HepG2 (cell line): ENCODE data around the gene HYAL2. TPM values are rescaled to one million over a fixed set of nuclear protein-coding genes. Genes with fewer than 3 reads are reported as not detected.
A peak's percentile ranks its signal among the peaks of the same experiment; 100 is the strongest.

Experiments used
- ATAC-seq: fragments of 200-7000 bp; cut with Tn5 transposase; 3 replicates; pipeline ENCODE4 v1.9.1; 2020; ENCODE audit warnings: mild to moderate bottlenecking, moderate library complexity
- Bru-seq: library from RNA; stranded (reverse); fragments of 400-500 nt; gene quantifications from one replicate; lab custom pipeline; 2021; lab: Mats Ljungman, UMichigan
- BruChase-seq, 2 experiments: library from RNA; stranded (reverse); fragments of 400-500 nt; gene quantifications; one replicate each; lab custom pipeline; 2021; lab: Mats Ljungman, UMichigan
- BruUV-seq: library from RNA; stranded (reverse); fragments of 400-500 nt; replicated peaks from 2 replicates; lab custom pipeline; 2021; lab: Mats Ljungman, UMichigan
- CTCF ChIA-PET: fragments of 300-600 bp; formaldehyde crosslinking; extraction: SDS; loops from one replicate; lab custom pipeline; 2021; ENCODE audit warnings: low total read pairs, inconsistent platforms, low intra/inter-chr PET ratio; lab: Yijun Ruan, JAX
- POLR2A ChIA-PET: fragments of 350-600 bp; sonication (Branson Sonifier 250); formaldehyde crosslinking; loops from one replicate; lab custom pipeline; 2020; ENCODE audit warnings: antibody characterized with exemption, inconsistent platforms; lab: Yijun Ruan, JAX
- DNase-seq: peaks from one replicate; pipeline ENCODE4 v3.0.0-alpha.2; 2015; ENCODE audit warnings: low spot score
- FAIRE-seq: peaks from 3 replicates; lab custom pipeline; 2011; peaks lifted over from hg19 to GRCh38; lab: Jason Lieb, UNC
- H2AFZ ChIP-seq: one replicate; pipeline ENCODE4 v1.6.1; 2011; ENCODE audit warnings: low read length, inconsistent platforms
- H3K27ac ChIP-seq: fragments of 300-600 bp; 3 replicates; pipeline ENCODE4 v1.8.0; 2011; ENCODE audit warnings: mixed run types, mild to moderate bottlenecking, mixed read lengths, low read length, inconsistent platforms; ENCODE audit not compliant: insufficient read depth; ENCODE audit errors: extremely low read length
- H3K27me3 ChIP-seq, 2 experiments: fragments of 200-600 bp in 1 of 2; 2 replicates in 1 of 2; 3 replicates in 1 of 2; pipeline versions ENCODE4 v1.6.0 to v1.8.0; 2011; ENCODE audit warnings: low read length in 2 of 2, mild to moderate bottlenecking in 2 of 2, moderate library complexity in 2 of 2, inconsistent platforms in 1 of 2; ENCODE audit not compliant: insufficient read depth in 2 of 2, control insufficient read depth in 1 of 2
- H3K36me3 ChIP-seq, 2 experiments: fragments of 200-600 bp in 1 of 2; replicated peaks in 1 of 2; 2 replicates in 1 of 2; 3 replicates in 1 of 2; pipeline versions ENCODE4 v1.5.1 to v1.8.0; 2011; ENCODE audit warnings: low read length in 2 of 2, inconsistent platforms in 1 of 2; ENCODE audit not compliant: insufficient read depth in 2 of 2, control insufficient read depth in 1 of 2
- H3K4me1 ChIP-seq: 2 replicates; pipeline ENCODE4 v1.5.1; 2012; ENCODE audit warnings: low read length, inconsistent platforms; ENCODE audit not compliant: insufficient read depth
- H3K4me2 ChIP-seq: 2 replicates; pipeline ENCODE4 v1.6.0; 2011; ENCODE audit warnings: low read depth, low read length, inconsistent platforms
- H3K4me3 ChIP-seq, 3 experiments: fragments of 200-600 bp in 1 of 3; sonication (generic), shearing (Covaris generic) in 1 of 3; replicated peaks in 1 of 3; 2 replicates each; pipeline ENCODE4 v1.5.1; 2011 to 2016; ENCODE audit warnings: low read length in 3 of 3, inconsistent platforms in 2 of 3, low read depth in 2 of 3, mild to moderate bottlenecking in 2 of 3, control low read depth in 1 of 3, mixed read lengths in 1 of 3; ENCODE audit not compliant: insufficient read depth in 1 of 3
- H3K79me2 ChIP-seq: one replicate; pipeline ENCODE4 v1.6.1; 2011; ENCODE audit warnings: low read length, inconsistent platforms; ENCODE audit not compliant: insufficient read depth
- H3K9ac ChIP-seq: 2 replicates; pipeline ENCODE4 v1.6.0; 2011; ENCODE audit warnings: mild to moderate bottlenecking, low read depth, low read length, inconsistent platforms; ENCODE audit not compliant: insufficient read depth
- H3K9me3 ChIP-seq: 2 replicates; pipeline ENCODE4 v1.5.1; 2012; ENCODE audit warnings: mild to moderate bottlenecking, low read length
- H4K20me1 ChIP-seq: 2 replicates; pipeline ENCODE4 v1.6.0; 2011; ENCODE audit warnings: inconsistent platforms, mild to moderate bottlenecking, low read length, moderate library complexity; ENCODE audit not compliant: insufficient read depth
- MEF2D ChIP-seq: sonication (generic); formaldehyde crosslinking; IDR thresholded peaks from 2 replicates; pipeline ENCODE4 v1.5.1; 2020; ENCODE audit warnings: mild to moderate bottlenecking, missing genetic modification reagents
- ZNF510 ChIP-seq: sonication (generic); formaldehyde crosslinking; IDR thresholded peaks from 2 replicates; pipeline ENCODE4 v1.4.0; 2020; ENCODE audit warnings: low read depth, mild to moderate bottlenecking, missing genetic modification reagents
- WGBS: methylation state at CpG from one replicate; pipeline ENCODE4 v1.1.6; 2017; ENCODE audit warnings: low lambda C conversion rate; 5-methylcytosine and 5-hydroxymethylcytosine counted together
- in situ Hi-C: cut with HindIII; loops from 2 replicates; pipeline ENCODE4 v1.10.0; 2017; ENCODE audit warnings: low pct_unique_long_range_greater_than_20kb; ENCODE audit not compliant: extremely low pct_ligation_motif_present
- intact Hi-C: fragments of 100-400 bp; cut with micrococcal nuclease; formaldehyde crosslinking; loops from one replicate; pipeline ENCODE4 v1.10.0; 2022; ENCODE audit not compliant: unreplicated experiment
- long read RNA-seq, 2 experiments: library from RNA in 1 of 2; library from polyadenylated mRNA in 1 of 2; stranded (forward) in 1 of 2; unstranded in 1 of 2; transcript quantifications; one replicate each; pipeline ENCODE4 v2.0.0, GENCODE V29; 2019 to 2022
- polyA minus RNA-seq, 3 experiments: library from RNA; depleted of rRNA, polyadenylated mRNA; stranded (reverse); fragments of >200 nt; gene quantifications; 2 replicates each; pipeline ENCODE4 v1.2.3, GENCODE V29; 2011; ENCODE audit warnings: low replicate concordance in 1 of 3
- polyA plus RNA-seq, 8 experiments: library from polyadenylated mRNA; depleted of rRNA in 3 of 8; stranded (reverse) in 7 of 8; unstranded in 1 of 8; fragments of >200 nt; fragmentation: Illumina TruSeq in 4 of 8; extraction: Trizol in 4 of 8; gene quantifications; 2 replicates each; pipeline versions ENCODE4 v1.2.1 to v1.2.3, GENCODE V29; 2011 to 2016; ENCODE audit warnings: low read depth in 4 of 8, missing spikeins in 1 of 8, mixed read lengths in 1 of 8; ENCODE audit not compliant: insufficient read depth in 1 of 8
- total RNA-seq, 5 experiments: library from RNA; depleted of rRNA; stranded (reverse); fragments of >200 nt; fragmentation: Illumina TruSeq; extraction: Trizol; gene quantifications; 2 replicates each; pipeline ENCODE4 v1.2.3, GENCODE V29; 2016; ENCODE audit warnings: low read depth in 1 of 5
- TF ChIP-seq, protein P1 (sequence below): sonication (generic); formaldehyde crosslinking; IDR thresholded peaks from 2 replicates; pipeline ENCODE4 v1.5.0; 2020; ENCODE audit warnings: mild to moderate bottlenecking, missing genetic modification reagents, borderline replicate concordance
- TF ChIP-seq, protein P2 (sequence below): sonication (generic); formaldehyde crosslinking; IDR thresholded peaks from 2 replicates; pipeline ENCODE4 v1.4.0; 2020; ENCODE audit warnings: missing genetic modification reagents

HYAL2 gene, protein sequence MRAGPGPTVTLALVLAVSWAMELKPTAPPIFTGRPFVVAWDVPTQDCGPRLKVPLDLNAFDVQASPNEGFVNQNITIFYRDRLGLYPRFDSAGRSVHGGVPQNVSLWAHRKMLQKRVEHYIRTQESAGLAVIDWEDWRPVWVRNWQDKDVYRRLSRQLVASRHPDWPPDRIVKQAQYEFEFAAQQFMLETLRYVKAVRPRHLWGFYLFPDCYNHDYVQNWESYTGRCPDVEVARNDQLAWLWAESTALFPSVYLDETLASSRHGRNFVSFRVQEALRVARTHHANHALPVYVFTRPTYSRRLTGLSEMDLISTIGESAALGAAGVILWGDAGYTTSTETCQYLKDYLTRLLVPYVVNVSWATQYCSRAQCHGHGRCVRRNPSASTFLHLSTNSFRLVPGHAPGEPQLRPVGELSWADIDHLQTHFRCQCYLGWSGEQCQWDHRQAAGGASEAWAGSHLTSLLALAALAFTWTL
- total RNA-seq (2016; rRNA removed; fragmentation: Illumina TruSeq; extraction: Trizol) = 40.9 and 76.2 TPM in 2 replicates
- 33.8 and 45.1 TPM in 2 replicates for total RNA-seq (2016; cell fraction: cytosol; rRNA removed; fragmentation: Illumina TruSeq; extraction: Trizol; ENCODE audit: low read depth)
- total RNA-seq (2016; cell fraction: insoluble cytoplasmic fraction; rRNA removed; fragmentation: Illumina TruSeq; extraction: Trizol) = 38.5 and 74.2 TPM in 2 replicates
- 60.8 and 76.3 TPM in 2 replicates for total RNA-seq (2016; cell fraction: membrane; rRNA removed; fragmentation: Illumina TruSeq; extraction: Trizol)
- total RNA-seq (2016; cell fraction: nucleus; rRNA removed; fragmentation: Illumina TruSeq; extraction: Trizol) = 56.5 and 69.1 TPM in 2 replicates
- 102 and 144 TPM in 2 replicates for polyA plus RNA-seq (2011; rRNA removed)
- polyA plus RNA-seq (2011; cell fraction: cytosol; rRNA removed) = 110 and 154 TPM in 2 replicates
- 94.8 and 103 TPM in 2 replicates for polyA plus RNA-seq (2011; cell fraction: nucleus; rRNA removed)
- 37.6 and 45.4 TPM in 2 replicates for polyA plus RNA-seq (2012)
- polyA plus RNA-seq (2016; cell fraction: cytosol; fragmentation: Illumina TruSeq; extraction: Trizol; ENCODE audit: low read depth) = 32.1 and 39.0 TPM in 2 replicates
- polyA plus RNA-seq (2016; cell fraction: insoluble cytoplasmic fraction; fragmentation: Illumina TruSeq; extraction: Trizol; ENCODE audit: low read depth) = 33.6 and 35.3 TPM in 2 replicates
- 47.1 and 53.3 TPM in 2 replicates for polyA plus RNA-seq (2016; cell fraction: membrane; fragmentation: Illumina TruSeq; extraction: Trizol; ENCODE audit: low read depth)
- 84.1 and 84.7 TPM in 2 replicates for polyA plus RNA-seq (2016; cell fraction: nucleus; fragmentation: Illumina TruSeq; extraction: Trizol; ENCODE audit: insufficient read depth, low read depth)
- polyA minus RNA-seq (2011; rRNA and poly(A)+ RNA removed; ENCODE audit: low replicate concordance) = 83.3 and 236 TPM in 2 replicates
- polyA minus RNA-seq (2011; cell fraction: cytosol; rRNA and poly(A)+ RNA removed) = 38.1 and 40.4 TPM in 2 replicates
- polyA minus RNA-seq (2011; cell fraction: nucleus; rRNA and poly(A)+ RNA removed) = 37.0 and 41.7 TPM in 2 replicates
- Bru-seq, nascent RNA = percentile 77 among the genes with signal in this experiment
- BruChase-seq, experiment 1, labeled RNA remaining after a 6-hour chase = percentile 94 among the genes with signal in this experiment
- BruChase-seq, experiment 2, labeled RNA remaining after a 2-hour chase = percentile 86 among the genes with signal in this experiment
- long read RNA-seq, experiment 1, full-length matches to known transcripts = 182 of 196 reads
- long read RNA-seq, experiment 1, partial matches to known transcripts = 9 of 196 reads
- long read RNA-seq, experiment 1, other reads (novel, unspliced or antisense) = 5 of 196 reads
- long read RNA-seq, experiment 2, full-length matches to known transcripts = 151 of 177 reads
- long read RNA-seq, experiment 2, partial matches to known transcripts = 1 of 177 reads
- long read RNA-seq, experiment 2, other reads (novel, unspliced or antisense) = 25 of 177 reads

DNA sequence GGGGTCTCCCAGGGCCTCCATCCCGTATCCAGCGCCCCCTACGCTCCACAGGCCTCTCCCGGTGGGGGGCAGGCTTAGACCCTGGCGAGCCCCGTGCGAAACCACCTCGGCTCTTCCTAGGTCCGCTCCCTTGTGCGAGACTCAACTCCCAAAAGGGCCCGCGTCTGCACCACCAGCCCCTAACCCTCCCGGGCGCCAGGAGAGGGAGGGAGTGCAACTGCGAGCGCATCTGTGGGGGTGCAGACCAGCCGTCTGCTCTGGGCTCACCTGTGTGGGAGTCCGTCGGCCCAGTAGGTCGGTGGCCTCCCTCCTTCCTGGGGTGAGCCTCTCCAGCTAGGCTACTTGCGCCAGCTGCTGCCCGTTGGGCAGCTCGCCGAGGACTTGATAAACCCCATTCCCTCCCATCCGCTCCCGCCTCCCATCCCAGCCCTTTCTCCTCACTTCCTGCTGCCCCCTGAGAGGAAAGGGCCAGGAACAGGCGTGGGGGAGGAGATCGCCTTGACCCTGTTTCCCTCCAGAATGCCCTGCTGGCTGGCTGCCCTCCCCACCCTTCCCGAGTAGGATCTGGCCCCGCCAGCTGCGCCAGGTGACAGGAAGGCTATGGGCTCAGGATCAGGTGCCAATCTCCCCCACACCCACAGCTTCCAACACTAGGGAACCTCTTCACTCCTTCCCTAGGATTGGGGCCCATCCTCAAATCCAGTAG is at the start of gene HYAL2:
HYAL2 (minus strand) TSS at position 360 of the 706 bp plus-strand sequence. CDS start 2,256 bp downstream, outside the sequence.
- Histone ChIP-seq H3K4me2 (peak within 1 kb of the TSS; percentile 94), H2AFZ (no peak within 1 kb of the TSS), H3K79me2 (peaks cover 35% of the 10 kb centered on the region), H3K27me3 (no peaks in the 10 kb centered on the region; a peak in 1 of 5 replicates), H3K27ac (peak within 1 kb of the TSS; percentile 100), H3K36me3 (peaks cover 10 to 31% of the 10 kb centered on the region in 2 experiments), H3K9me3 (no peaks in the 10 kb centered on the region), H3K4me3 (peak within 1 kb of the TSS; percentile 81 to 91 (median 85); a peak in 5 of 6 replicates), H3K9ac (peak within 1 kb of the TSS; percentile 99), H3K4me1 (peaks cover 77% of the 10 kb centered on the region), H4K20me1 (no peaks in the 10 kb centered on the region)
- intact Hi-C loops = no loop called here
- ChIA-PET CTCF (interaction anchor here (2.3 kb wide), 1 partner anchor 19 kb away, joined by 15 read pairs; the partner anchor contains the start of gene HYAL1), POLR2A (interaction anchor here (0.7 to 13.0 kb wide), 8 partner anchors 14 to 87 kb away, joined by 3 to 222 read pairs (median 9); partner anchors contain the start of genes GNAI2, HYAL1, HYAL3 and IFRD2)
- in situ Hi-C loops = loop anchor here (5.0 kb wide), 1 partner anchor 60 kb away; no protein-coding TSS in a partner anchor
- FAIRE-seq = no peak
- TSS peak; percentile 85 for BruUV-seq
- DNase-seq = no peak
- ATAC-seq = peak; percentile 1
- 66% methylated on average over 22 of the region's 31 CpGs for WGBS
- TF ChIP-seq ZNF510 (CRISPR knock-in tag) = no peak
- TF ChIP-seq, protein P1, sequence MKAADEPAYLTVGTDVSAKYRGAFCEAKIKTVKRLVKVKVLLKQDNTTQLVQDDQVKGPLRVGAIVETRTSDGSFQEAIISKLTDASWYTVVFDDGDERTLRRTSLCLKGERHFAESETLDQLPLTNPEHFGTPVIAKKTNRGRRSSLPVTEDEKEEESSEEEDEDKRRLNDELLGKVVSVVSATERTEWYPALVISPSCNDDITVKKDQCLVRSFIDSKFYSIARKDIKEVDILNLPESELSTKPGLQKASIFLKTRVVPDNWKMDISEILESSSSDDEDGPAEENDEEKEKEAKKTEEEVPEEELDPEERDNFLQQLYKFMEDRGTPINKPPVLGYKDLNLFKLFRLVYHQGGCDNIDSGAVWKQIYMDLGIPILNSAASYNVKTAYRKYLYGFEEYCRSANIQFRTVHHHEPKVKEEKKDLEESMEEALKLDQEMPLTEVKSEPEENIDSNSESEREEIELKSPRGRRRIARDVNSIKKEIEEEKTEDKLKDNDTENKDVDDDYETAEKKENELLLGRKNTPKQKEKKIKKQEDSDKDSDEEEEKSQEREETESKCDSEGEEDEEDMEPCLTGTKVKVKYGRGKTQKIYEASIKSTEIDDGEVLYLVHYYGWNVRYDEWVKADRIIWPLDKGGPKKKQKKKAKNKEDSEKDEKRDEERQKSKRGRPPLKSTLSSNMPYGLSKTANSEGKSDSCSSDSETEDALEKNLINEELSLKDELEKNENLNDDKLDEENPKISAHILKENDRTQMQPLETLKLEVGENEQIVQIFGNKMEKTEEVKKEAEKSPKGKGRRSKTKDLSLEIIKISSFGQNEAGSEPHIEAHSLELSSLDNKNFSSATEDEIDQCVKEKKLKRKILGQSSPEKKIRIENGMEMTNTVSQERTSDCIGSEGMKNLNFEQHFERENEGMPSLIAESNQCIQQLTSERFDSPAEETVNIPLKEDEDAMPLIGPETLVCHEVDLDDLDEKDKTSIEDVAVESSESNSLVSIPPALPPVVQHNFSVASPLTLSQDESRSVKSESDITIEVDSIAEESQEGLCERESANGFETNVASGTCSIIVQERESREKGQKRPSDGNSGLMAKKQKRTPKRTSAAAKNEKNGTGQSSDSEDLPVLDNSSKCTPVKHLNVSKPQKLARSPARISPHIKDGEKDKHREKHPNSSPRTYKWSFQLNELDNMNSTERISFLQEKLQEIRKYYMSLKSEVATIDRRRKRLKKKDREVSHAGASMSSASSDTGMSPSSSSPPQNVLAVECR = no peak
- TF ChIP-seq MEF2D (CRISPR knock-in tag) = no peak
- TF ChIP-seq, protein P2, sequence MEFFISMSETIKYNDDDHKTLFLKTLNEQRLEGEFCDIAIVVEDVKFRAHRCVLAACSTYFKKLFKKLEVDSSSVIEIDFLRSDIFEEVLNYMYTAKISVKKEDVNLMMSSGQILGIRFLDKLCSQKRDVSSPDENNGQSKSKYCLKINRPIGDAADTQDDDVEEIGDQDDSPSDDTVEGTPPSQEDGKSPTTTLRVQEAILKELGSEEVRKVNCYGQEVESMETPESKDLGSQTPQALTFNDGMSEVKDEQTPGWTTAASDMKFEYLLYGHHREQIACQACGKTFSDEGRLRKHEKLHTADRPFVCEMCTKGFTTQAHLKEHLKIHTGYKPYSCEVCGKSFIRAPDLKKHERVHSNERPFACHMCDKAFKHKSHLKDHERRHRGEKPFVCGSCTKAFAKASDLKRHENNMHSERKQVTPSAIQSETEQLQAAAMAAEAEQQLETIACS (CRISPR knock-in tag) = no peak
